Measurements from ENCODE around the gene CMTR1.

DNA sequence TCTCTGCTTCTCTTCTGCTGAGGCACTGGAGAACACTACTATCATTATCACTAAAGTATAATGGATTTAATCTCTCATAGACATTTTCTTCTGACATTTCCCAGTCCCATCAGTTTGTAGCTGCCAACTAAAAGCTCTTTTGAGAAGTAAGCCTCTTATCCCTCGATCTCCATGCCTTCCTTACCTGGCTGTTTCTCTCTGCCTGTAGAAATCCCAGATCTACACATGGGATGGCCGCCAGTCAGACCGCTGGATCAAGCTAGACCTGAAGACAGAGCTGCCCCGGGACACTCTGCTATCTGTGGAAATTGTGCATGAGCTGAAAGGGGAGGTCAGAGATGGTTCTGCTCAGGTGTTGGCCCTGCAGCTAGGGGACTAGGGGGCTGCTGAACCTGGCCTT lies 41.3 kb downstream of the CMTR1 start:
- TF ChIP-seq CTCF (conservative IDR thresholded peaks at IDR 0.05; ENCODE audit: low read depth, low read length) (no peak), EZH2 (IDR thresholded peaks at IDR 0.05; ENCODE audit: borderline replicate concordance, low read depth, low read length, poor library complexity, severe bottlenecking) (no peak)

All from A673 (cell line).